Measurements from ENCODE around the gene ANKS1B. TPM values are rescaled to one million over a fixed set of nuclear protein-coding genes. Genes with fewer than 3 reads are reported as not detected.

ANKS1B gene
- total and polyA plus RNA-seq, 2 of the 4 experiments (the other 2 are of a cell fraction) = 0.17 to 0.18 TPM

DNA sequence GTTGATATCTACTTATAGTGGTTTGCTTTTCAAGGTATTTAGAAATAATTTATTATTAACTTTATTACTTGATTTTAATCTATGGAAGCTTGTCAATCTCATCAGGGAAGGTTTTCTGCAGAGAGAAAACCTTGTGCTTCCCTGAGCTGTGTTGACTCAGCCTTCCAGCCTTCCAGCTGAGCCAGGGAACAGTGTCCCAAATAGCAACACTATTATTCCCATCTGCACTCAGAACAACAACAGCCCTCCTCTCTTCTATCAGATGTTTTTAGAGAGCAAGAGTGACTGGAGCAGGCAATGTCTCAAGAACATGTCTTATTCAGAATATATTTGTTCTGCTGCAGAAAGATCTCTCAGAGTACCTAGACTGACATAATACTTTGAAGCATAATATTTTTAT is 727.1 kb downstream of the ANKS1B start:
- no peaks in the 10 kb centered on the region for H4K20me1 ChIP-seq (ENCODE audit: insufficient read depth, low read length)
- no peak overlapping the region for H2BK20ac ChIP-seq (ENCODE audit: low read depth, low read length)
- ATAC-seq (ENCODE audit: low read depth) = no peak
- no peak overlapping the region for H3K23ac ChIP-seq (ENCODE audit: low read depth, low read length)
- no TSS peak for BruUV-seq (replicated peaks)
- H3K79me1 ChIP-seq (ENCODE audit: low read depth in 1 of 2, low read length in 2 of 2) = no peaks in the 10 kb centered on the region
- H2AK9ac ChIP-seq (replicated peaks; ENCODE audit: low read depth, low read length, poor library complexity) = no peak overlapping the region
- no peak overlapping the region for H2AK5ac ChIP-seq (ENCODE audit: low read depth, low read length)
- no peak overlapping the region for H2BK15ac ChIP-seq (ENCODE audit: low read depth, low read length)
- no peaks in the 10 kb centered on the region for H3K4me1 ChIP-seq (ENCODE audit: control insufficient read depth, insufficient read depth, low read length)
- no peak overlapping the region for H3K4me2 ChIP-seq (ENCODE audit: low read depth, low read length)
- POLR2A ChIA-PET (ENCODE audit: unreplicated experiment) = no interaction called here
- H3K9ac ChIP-seq (ENCODE audit: low read depth, low read length) = no peak overlapping the region
- H3K4ac ChIP-seq (ENCODE audit: low read depth, low read length) = no peak overlapping the region
- in situ Hi-C loops (cut with MboI; ENCODE audit: low sequenced_read_pairs) = no loop called here
- intact Hi-C loops (cut with micrococcal nuclease) = no loop called here
- no peaks in the 10 kb centered on the region for H3K36me3 ChIP-seq (ENCODE audit: control insufficient read depth, insufficient read depth, low read length)
- CTCF ChIA-PET = no interaction called here
- H4K8ac ChIP-seq (ENCODE audit: low read depth in 2 of 2, low read length in 2 of 2) = no peak overlapping the region
- no peak overlapping the region for H2BK5ac ChIP-seq (ENCODE audit: low read depth, low read length, poor library complexity, severe bottlenecking)
- no peak for TF ChIP-seq MAZ (IDR thresholded peaks at IDR 0.05; ENCODE audit: borderline replicate concordance, low read depth, low read length)
- dilution Hi-C loops (cut with HindIII; ENCODE audit: low sequenced_read_pairs, unreplicated experiment) = no loop called here
- H3K18ac ChIP-seq (ENCODE audit: low read depth, low read length) = no peak overlapping the region
- no peak for DNase-seq
- H2BK120ac ChIP-seq (ENCODE audit: low read depth, low read length) = no peak overlapping the region
- no peak overlapping the region for H3K14ac ChIP-seq (replicated peaks; ENCODE audit: low read depth, low read length)
- no peak overlapping the region for H4K5ac ChIP-seq (ENCODE audit: low read depth, low read length)
- H3K9me1 ChIP-seq (ENCODE audit: insufficient read depth, low read length) = no peaks in the 10 kb centered on the region
- no peak overlapping the region for H2AFZ ChIP-seq (replicated peaks; ENCODE audit: low read length, poor library complexity)
- H3K27me3 ChIP-seq (ENCODE audit: control insufficient read depth, insufficient read depth, low read length) = no peaks in the 10 kb centered on the region
- H3K56ac ChIP-seq (ENCODE audit: extremely low read depth, insufficient read depth, low read length) = no peak overlapping the region
- no peak overlapping the region for H3K27ac ChIP-seq (ENCODE audit: insufficient read depth, low read length)
- no peak overlapping the region for H3K4me3 ChIP-seq (ENCODE audit: insufficient read depth, low read depth, low read length)
- peaks cover 5% of the 10 kb centered on the region; the same call in 1 of the 2 replicates for H3K9me3 ChIP-seq (ENCODE audit: control insufficient read depth, insufficient read depth, low read length)
- H4K91ac ChIP-seq (ENCODE audit: insufficient read depth, low read depth, low read length) = no peak overlapping the region

All from IMR-90 (cell line).